HEK293 (cell line): Measurements from ENCODE around the gene F5.

Experiments
- CTCF ChIA-PET: fragments of 350-600 bp; formaldehyde crosslinking; extraction: SDS; loops from one replicate; lab custom pipeline; 2021; ENCODE audit warnings: antibody characterized with exemption; lab: Yijun Ruan, JAX
- POLR2A ChIA-PET: fragments of 300-600 bp; formaldehyde crosslinking; extraction: SDS; loops from one replicate; lab custom pipeline; 2020; ENCODE audit warnings: antibody characterized with exemption, inconsistent platforms; lab: Yijun Ruan, JAX
- H3K27ac ChIP-seq: fragments of 200-500 bp; sonication (Bioruptor generic); 2 replicates; pipeline ENCODE4 v1.5.1; 2014; ENCODE audit warnings: low read depth, low read length, control low read depth, inconsistent platforms; ENCODE audit errors: extremely low read depth
- H3K36me3 ChIP-seq, 2 experiments: fragments of 200-500 bp in 1 of 2; sonication (Bioruptor generic) in 1 of 2; 1 replicate in 1 of 2; 2 replicates in 1 of 2; pipeline ENCODE4 v1.5.1; 2014 to 2017; ENCODE audit warnings: inconsistent platforms in 2 of 2, low read length in 2 of 2; ENCODE audit not compliant: control insufficient read depth in 2 of 2, insufficient read depth in 1 of 2
- H3K4me1 ChIP-seq: fragments of 200-500 bp; sonication (Bioruptor generic); 2 replicates; pipeline ENCODE4 v1.5.1; 2014; ENCODE audit warnings: mild to moderate bottlenecking, low read length, inconsistent platforms; ENCODE audit not compliant: control insufficient read depth, insufficient read depth
- H3K4me3 ChIP-seq: 2 replicates; pipeline ENCODE4 v1.5.1; 2011; ENCODE audit warnings: low read depth, mild to moderate bottlenecking, control low read depth, low read length, moderate library complexity
- H3K9me3 ChIP-seq: fragments of 200-500 bp; sonication (Bioruptor generic); 2 replicates; pipeline ENCODE4 v1.5.1; 2014; ENCODE audit warnings: low read depth, low read length, inconsistent platforms; ENCODE audit not compliant: control insufficient read depth, insufficient read depth
- GLI4 ChIP-seq: fragments of 450-650 bp; formaldehyde crosslinking; IDR thresholded peaks from 2 replicates; pipeline ENCODE4 v1.5.1; 2016; ENCODE audit warnings: missing biosample characterization, missing genetic modification characterization
- PRDM1 ChIP-seq: fragments of 450-650 bp; formaldehyde crosslinking; IDR thresholded peaks from 2 replicates; pipeline ENCODE4; 2016; ENCODE audit warnings: missing biosample characterization, missing genetic modification characterization
- YY2 ChIP-seq: fragments of 450-650 bp; formaldehyde crosslinking; IDR thresholded peaks from 2 replicates; pipeline ENCODE4 v1.5.1; 2016; ENCODE audit warnings: missing biosample characterization, missing genetic modification characterization
- ZNF248 ChIP-seq: fragments of 450-650 bp; formaldehyde crosslinking; IDR thresholded peaks from 2 replicates; pipeline ENCODE4 v1.5.1; 2017; ENCODE audit warnings: missing biosample characterization, missing genetic modification characterization
- ZNF555 ChIP-seq: fragments of 450-650 bp; formaldehyde crosslinking; conservative IDR thresholded peaks from 2 replicates; pipeline ENCODE4 v1.5.1; 2017; ENCODE audit warnings: missing biosample characterization, mild to moderate bottlenecking, missing genetic modification characterization, inconsistent platforms
- ZNF626 ChIP-seq: fragments of 450-650 bp; sonication (Bioruptor Pico); formaldehyde crosslinking; IDR thresholded peaks from 2 replicates; pipeline ENCODE4 v1.5.1; 2018; ENCODE audit warnings: missing biosample characterization, missing genetic modification characterization, inconsistent platforms
- ZNF654 ChIP-seq: fragments of 450-650 bp; formaldehyde crosslinking; IDR thresholded peaks from 2 replicates; pipeline ENCODE4 v1.5.1; 2016; ENCODE audit warnings: low read depth, missing biosample characterization, missing genetic modification characterization
- TF ChIP-seq, protein P1 (sequence below): fragments of 450-650 bp; formaldehyde crosslinking; IDR thresholded peaks from 2 replicates; pipeline ENCODE4 v1.5.1; 2016; ENCODE audit warnings: missing biosample characterization, missing genetic modification characterization
- TF ChIP-seq, protein P2 (sequence below): fragments of 450-650 bp; formaldehyde crosslinking; IDR thresholded peaks from 2 replicates; pipeline ENCODE4 v1.5.1; 2017; ENCODE audit warnings: missing biosample characterization, missing genetic modification characterization
- TF ChIP-seq, protein P3 (sequence below): fragments of 450-650 bp; formaldehyde crosslinking; IDR thresholded peaks from 2 replicates; pipeline ENCODE4 v1.5.1; 2016; ENCODE audit warnings: missing biosample characterization, missing genetic modification characterization

The F5 gene

DNA sequence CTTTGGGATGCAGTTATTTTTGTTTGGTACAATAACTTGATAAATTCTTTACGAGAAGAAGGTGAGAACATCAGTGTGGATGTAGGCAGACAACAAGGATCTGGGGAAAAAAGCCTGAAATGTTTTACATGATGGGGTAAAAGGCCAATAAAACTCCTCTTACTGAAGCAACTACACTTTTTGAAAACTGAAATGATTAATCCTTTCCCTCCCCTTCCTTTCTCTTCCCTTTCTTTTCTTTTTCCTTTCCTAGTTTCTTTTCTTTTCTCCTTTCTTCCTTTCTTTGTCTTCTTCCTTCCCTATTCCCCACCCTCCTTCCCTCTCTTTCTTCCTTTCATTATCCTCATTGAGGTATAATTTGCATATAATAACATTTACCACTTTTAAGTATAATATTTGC is 24.6 kb downstream of the F5 start:
- POLR2A ChIA-PET = no interaction called here
- CTCF ChIA-PET = interaction anchor here (0.7 to 1.1 kb wide), 2 partner anchors 16 to 150 kb away, joined by 3 to 4 read pairs; no protein-coding TSS in a partner anchor
- Histone ChIP-seq H3K27ac (no peak overlapping the region), H3K4me3 (no peak overlapping the region), H3K9me3 (no peaks in the 10 kb centered on the region), H3K36me3 (no peaks in the 10 kb centered on the region), H3K4me1 (peaks cover 5% of the 10 kb centered on the region; the same call in 1 of the 2 replicates)
- TF ChIP-seq PRDM1 (tag by site-specific recombination) (peak; percentile 96), ZNF626 (tag by site-specific recombination) (no peak), GLI4 (no peak)

DNA sequence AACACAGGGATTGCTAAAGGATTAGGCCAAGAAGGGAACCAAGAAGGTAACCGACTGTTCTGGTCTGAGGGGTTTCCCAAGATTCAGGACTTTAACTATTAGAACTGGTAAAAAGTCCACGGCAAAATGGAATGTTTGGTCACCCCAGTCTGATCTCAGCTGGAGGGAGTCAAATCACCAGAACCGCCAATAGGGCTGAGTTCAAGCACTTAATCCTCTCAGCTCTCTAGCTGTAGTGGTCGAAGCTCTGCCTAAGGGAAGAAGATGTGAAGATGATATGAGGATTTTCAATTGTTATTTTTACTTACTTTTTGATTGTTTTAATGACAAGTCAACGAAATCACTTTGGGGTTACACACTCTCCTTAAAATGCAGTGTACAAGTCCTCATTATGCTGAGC is 29.1 kb downstream of the F5 start:
- H3K4me1 ChIP-seq = no peaks in the 10 kb centered on the region
- no peak overlapping the region for H3K27ac ChIP-seq
- no peaks in the 10 kb centered on the region for H3K36me3 ChIP-seq
- ChIA-PET CTCF (interaction anchor here (0.5 to 1.5 kb wide), 3 partner anchors 9 to 253 kb away, joined by 3 to 5 read pairs (median 4); no protein-coding TSS in a partner anchor), POLR2A (no interaction called here)
- no peak overlapping the region for H3K4me3 ChIP-seq
- H3K9me3 ChIP-seq = no peaks in the 10 kb centered on the region
- TF ChIP-seq, protein P1, sequence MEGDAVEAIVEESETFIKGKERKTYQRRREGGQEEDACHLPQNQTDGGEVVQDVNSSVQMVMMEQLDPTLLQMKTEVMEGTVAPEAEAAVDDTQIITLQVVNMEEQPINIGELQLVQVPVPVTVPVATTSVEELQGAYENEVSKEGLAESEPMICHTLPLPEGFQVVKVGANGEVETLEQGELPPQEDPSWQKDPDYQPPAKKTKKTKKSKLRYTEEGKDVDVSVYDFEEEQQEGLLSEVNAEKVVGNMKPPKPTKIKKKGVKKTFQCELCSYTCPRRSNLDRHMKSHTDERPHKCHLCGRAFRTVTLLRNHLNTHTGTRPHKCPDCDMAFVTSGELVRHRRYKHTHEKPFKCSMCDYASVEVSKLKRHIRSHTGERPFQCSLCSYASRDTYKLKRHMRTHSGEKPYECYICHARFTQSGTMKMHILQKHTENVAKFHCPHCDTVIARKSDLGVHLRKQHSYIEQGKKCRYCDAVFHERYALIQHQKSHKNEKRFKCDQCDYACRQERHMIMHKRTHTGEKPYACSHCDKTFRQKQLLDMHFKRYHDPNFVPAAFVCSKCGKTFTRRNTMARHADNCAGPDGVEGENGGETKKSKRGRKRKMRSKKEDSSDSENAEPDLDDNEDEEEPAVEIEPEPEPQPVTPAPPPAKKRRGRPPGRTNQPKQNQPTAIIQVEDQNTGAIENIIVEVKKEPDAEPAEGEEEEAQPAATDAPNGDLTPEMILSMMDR (tag by site-specific recombination) = no peak

DNA sequence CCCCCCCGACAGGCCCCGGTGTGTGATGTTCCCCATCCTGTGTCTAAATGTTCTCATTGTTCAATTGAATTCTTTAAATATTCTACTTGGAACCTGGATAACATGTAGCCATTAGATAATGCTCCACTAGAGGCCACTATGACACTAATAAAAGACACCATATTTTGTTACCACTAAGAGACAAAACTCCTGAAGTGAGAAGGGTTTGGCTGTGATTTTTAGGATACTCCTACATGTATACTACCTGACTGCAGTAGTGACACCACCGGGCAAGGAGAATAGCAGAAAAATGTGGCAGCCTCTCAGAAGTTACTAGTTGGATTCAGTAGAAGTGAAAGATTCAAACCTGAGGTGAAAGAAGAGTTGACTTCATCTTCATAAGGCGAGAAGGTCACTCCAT is 36.0 kb downstream of the F5 start:
- Histone ChIP-seq H3K27ac (no peak overlapping the region), H3K4me3 (no peak overlapping the region), H3K9me3 (no peaks in the 10 kb centered on the region), H3K36me3 (no peaks in the 10 kb centered on the region), H3K4me1 (no peaks in the 10 kb centered on the region)
- POLR2A ChIA-PET = no interaction called here
- CTCF ChIA-PET = interaction anchor here (0.8 to 6.2 kb wide), 10 partner anchors 8 to 260 kb away, joined by 3 to 43 read pairs (median 4); no protein-coding TSS in a partner anchor
- TF ChIP-seq, protein P1 (tag by site-specific recombination) = peak; percentile 13; the same call in 1 of the 2 replicates
- TF ChIP-seq, protein P2, sequence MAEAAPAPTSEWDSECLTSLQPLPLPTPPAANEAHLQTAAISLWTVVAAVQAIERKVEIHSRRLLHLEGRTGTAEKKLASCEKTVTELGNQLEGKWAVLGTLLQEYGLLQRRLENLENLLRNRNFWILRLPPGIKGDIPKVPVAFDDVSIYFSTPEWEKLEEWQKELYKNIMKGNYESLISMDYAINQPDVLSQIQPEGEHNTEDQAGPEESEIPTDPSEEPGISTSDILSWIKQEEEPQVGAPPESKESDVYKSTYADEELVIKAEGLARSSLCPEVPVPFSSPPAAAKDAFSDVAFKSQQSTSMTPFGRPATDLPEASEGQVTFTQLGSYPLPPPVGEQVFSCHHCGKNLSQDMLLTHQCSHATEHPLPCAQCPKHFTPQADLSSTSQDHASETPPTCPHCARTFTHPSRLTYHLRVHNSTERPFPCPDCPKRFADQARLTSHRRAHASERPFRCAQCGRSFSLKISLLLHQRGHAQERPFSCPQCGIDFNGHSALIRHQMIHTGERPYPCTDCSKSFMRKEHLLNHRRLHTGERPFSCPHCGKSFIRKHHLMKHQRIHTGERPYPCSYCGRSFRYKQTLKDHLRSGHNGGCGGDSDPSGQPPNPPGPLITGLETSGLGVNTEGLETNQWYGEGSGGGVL = no peak
- TF ChIP-seq ZNF555 (tag by site-specific recombination) (no peak), YY2 (tag by site-specific recombination) (no peak), ZNF654 (tag by site-specific recombination) (peak; percentile 72), ZNF248 (tag by site-specific recombination) (no peak)
- TF ChIP-seq, protein P3, sequence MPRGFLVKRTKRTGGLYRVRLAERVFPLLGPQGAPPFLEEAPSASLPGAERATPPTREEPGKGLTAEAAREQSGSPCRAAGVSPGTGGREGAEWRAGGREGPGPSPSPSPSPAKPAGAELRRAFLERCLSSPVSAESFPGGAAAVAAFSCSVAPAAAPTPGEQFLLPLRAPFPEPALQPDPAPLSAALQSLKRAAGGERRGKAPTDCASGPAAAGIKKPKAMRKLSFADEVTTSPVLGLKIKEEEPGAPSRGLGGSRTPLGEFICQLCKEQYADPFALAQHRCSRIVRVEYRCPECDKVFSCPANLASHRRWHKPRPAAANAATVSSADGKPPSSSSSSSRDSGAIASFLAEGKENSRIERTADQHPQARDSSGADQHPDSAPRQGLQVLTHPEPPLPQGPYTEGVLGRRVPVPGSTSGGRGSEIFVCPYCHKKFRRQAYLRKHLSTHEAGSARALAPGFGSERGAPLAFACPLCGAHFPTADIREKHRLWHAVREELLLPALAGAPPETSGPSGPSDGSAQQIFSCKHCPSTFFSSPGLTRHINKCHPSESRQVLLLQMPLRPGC (tag by site-specific recombination) = no peak
